Suprapubic skin (tissue), 4 donors: ENCODE results near the gene NUDT8. TPM values are rescaled to one million over a fixed set of nuclear protein-coding genes. Genes with fewer than 3 reads are reported as not detected.

Experiments
- DNase-seq, 2 donors: peaks; one replicate each; pipeline ENCODE4 v3.0.0-alpha.2; 2019; ENCODE audit warnings: low spot score in 2 of 2
- H3K27ac ChIP-seq: fragments of 200-600 bp; sonication (generic); one replicate; pipeline ENCODE4 v1.5.1; 2019
- H3K27me3 ChIP-seq: fragments of 200-600 bp; sonication (generic); one replicate; pipeline ENCODE4 v1.5.1; 2019
- H3K36me3 ChIP-seq: fragments of 200-600 bp; sonication (generic); one replicate; pipeline ENCODE4 v1.5.1; 2019
- H3K4me1 ChIP-seq: fragments of 200-600 bp; sonication (generic); one replicate; pipeline ENCODE4 v1.5.1; 2019
- H3K4me3 ChIP-seq: fragments of 200-600 bp; sonication (generic); one replicate; pipeline ENCODE4 v1.5.1; 2019; ENCODE audit warnings: mild to moderate bottlenecking
- H3K9me3 ChIP-seq: fragments of 200-600 bp; sonication (generic); one replicate; pipeline ENCODE4 v1.5.1; 2019
- EP300 ChIP-seq: sonication (generic); formaldehyde crosslinking; IDR thresholded peaks from one replicate; pipeline ENCODE4 v1.6.1; 2017; ENCODE audit warnings: antibody characterized with exemption
- POLR2A ChIP-seq, 2 donors: fragments of 450-650 bp; IDR thresholded peaks; one replicate each; pipeline ENCODE4 v1.6.1; 2017; ENCODE audit warnings: antibody characterized with exemption in 2 of 2, mild to moderate bottlenecking in 2 of 2, moderate library complexity in 2 of 2
- POLR2AphosphoS5 ChIP-seq, 3 donors: sonication (generic); formaldehyde crosslinking; IDR thresholded peaks; one replicate each; pipeline ENCODE4 v1.6.1; 2017; ENCODE audit warnings: antibody characterized with exemption in 3 of 3
- WGBS: methylation state at CpG from one replicate; pipeline ENCODE4 v1.1.5; 2018; 5-methylcytosine and 5-hydroxymethylcytosine counted together
- total RNA-seq, 4 donors: library from RNA; depleted of rRNA; stranded (reverse); fragments of >200 nt; gene quantifications; one replicate each; pipeline ENCODE4 v1.1.0, GENCODE V29; 2016
- TF ChIP-seq, protein P1 (sequence below), 2 donors: fragments of 200-600 bp in 1 of 2; fragments of 450-650 bp in 1 of 2; sonication (generic) in 1 of 2; IDR thresholded peaks; one replicate each; pipeline ENCODE4 v1.5.1; 2016 to 2019; ENCODE audit warnings: antibody characterized with exemption in 2 of 2, mild to moderate bottlenecking in 1 of 2, moderate library complexity in 1 of 2

The NUDT8 gene
- total RNA-seq, 4 donors from 2014 or later, result 33.9 to 48.8 (median 46.3) TPM

DNA sequence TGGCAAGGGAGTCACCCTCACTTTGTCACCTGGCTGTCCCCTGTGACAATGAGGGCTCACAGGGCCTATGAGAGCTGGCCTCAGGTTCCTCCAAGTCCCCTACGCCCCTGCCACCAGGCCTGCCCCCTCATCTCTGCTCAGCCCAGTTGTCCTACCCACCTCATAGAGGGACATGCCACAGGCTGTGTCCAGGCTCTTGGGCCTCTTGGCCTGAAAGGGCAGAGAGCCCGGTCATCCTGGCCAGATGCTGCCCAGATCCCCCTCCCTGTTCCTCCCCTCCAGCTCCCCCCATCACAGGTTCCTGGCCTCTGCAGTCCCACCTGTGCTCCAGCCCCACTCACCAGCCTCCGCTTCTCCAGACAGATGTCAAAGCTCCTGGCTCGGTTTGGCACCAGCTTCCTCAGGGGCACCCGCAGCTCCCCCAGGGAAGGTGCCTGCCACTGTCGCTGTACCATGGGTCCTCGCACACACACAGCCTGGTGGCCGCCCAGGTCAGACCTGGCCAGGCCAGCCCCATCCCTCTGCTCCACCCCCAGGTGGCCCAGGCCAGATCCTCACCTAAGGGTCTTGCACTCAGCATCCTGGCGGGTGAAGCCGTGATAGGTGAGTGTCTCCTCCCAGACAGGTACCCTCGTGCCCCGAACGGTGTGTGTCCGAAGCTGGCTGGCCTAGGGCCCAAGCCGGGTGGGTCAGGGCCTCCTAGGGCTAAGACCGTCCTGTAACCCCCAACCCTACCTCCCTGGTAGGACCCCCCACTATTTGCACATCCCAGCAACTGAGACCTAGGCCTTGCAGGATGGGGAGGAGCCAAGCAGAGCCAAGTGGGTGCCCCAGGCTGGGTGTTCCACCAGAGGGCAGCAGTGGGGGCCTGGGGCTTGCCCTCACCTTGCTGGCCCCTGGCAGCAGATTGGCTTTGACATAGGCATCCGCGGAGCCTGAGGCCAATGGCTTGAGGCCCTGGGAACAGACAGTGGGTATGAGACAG lies 14.7 kb downstream of the NUDT8 start:
- peak overlapping the region; percentile 43 for H3K4me3 ChIP-seq
- peaks cover 33% of the 10 kb centered on the region for H3K36me3 ChIP-seq
- peaks cover 28% of the 10 kb centered on the region for H3K4me1 ChIP-seq
- no peaks in the 10 kb centered on the region for H3K9me3 ChIP-seq
- 79% methylated on average over 9 of the region's 18 CpGs for WGBS
- peaks cover 17% of the 10 kb centered on the region for H3K27me3 ChIP-seq
- DNase-seq, result no peak
- H3K27ac ChIP-seq, result no peak overlapping the region
- no peak for TF ChIP-seq EP300
- TF ChIP-seq, protein P1, sequence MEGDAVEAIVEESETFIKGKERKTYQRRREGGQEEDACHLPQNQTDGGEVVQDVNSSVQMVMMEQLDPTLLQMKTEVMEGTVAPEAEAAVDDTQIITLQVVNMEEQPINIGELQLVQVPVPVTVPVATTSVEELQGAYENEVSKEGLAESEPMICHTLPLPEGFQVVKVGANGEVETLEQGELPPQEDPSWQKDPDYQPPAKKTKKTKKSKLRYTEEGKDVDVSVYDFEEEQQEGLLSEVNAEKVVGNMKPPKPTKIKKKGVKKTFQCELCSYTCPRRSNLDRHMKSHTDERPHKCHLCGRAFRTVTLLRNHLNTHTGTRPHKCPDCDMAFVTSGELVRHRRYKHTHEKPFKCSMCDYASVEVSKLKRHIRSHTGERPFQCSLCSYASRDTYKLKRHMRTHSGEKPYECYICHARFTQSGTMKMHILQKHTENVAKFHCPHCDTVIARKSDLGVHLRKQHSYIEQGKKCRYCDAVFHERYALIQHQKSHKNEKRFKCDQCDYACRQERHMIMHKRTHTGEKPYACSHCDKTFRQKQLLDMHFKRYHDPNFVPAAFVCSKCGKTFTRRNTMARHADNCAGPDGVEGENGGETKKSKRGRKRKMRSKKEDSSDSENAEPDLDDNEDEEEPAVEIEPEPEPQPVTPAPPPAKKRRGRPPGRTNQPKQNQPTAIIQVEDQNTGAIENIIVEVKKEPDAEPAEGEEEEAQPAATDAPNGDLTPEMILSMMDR (IDR thresholded peaks at IDR 0.05), result peak in 1 of 2 donors; percentile 44

DNA sequence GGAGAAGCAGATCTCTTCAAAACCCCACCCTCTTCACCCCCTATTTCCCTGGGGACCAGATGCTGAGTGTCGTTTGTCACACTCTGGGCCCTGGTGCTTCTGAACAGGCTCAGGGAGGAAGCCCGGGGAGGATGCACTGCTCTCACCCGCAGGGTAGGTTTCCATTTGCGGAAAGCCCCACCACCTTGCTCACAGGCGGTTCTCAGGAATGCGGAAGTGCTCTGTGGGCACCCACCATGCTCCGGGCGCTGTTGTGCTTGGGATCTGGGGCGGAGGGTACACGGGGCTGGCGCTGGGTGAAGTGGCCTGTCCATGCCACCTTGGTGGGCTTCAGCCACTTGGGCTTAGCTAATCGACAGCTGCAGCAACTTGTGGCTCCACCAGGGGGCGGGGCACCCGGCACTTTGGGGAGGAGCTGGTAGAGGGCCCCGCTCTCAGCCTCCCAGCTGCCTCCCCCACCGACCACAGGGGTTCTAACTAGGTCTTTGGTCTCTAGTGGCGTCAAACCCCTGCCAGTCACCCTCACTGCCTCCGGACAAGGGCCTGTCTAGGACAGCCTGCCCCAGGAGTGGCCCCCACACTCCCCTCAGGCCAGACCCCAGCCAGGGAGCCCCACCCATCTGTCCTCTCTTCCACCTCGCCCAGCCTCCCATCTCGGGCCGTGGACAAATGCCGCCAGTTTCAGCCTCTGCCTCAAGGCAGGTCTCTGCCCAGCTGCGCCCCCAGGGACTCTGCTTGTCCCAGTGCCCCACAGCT lies 15.6 kb downstream of the NUDT8 start:
- Histone ChIP-seq H3K9me3 (no peaks in the 10 kb centered on the region), H3K36me3 (peaks cover 40% of the 10 kb centered on the region), H3K27ac (peak overlapping the region; percentile 60), H3K27me3 (peaks cover 17% of the 10 kb centered on the region), H3K4me3 (peak overlapping the region; percentile 43), H3K4me1 (peaks cover 28% of the 10 kb centered on the region)
- TF ChIP-seq POLR2A (IDR thresholded peaks at IDR 0.05) (peak in 1 of 2 donors; percentile 11), EP300 (no peak), POLR2AphosphoS5 (IDR thresholded peaks at IDR 0.05) (peak in 1 of 3 donors; percentile 9)
- TF ChIP-seq, protein P1 (IDR thresholded peaks at IDR 0.05), result peak; percentile 13 to 73
- peak; percentile 83 to 85 for DNase-seq
- 6% methylated on average over 4 of the region's 23 CpGs for WGBS

DNA sequence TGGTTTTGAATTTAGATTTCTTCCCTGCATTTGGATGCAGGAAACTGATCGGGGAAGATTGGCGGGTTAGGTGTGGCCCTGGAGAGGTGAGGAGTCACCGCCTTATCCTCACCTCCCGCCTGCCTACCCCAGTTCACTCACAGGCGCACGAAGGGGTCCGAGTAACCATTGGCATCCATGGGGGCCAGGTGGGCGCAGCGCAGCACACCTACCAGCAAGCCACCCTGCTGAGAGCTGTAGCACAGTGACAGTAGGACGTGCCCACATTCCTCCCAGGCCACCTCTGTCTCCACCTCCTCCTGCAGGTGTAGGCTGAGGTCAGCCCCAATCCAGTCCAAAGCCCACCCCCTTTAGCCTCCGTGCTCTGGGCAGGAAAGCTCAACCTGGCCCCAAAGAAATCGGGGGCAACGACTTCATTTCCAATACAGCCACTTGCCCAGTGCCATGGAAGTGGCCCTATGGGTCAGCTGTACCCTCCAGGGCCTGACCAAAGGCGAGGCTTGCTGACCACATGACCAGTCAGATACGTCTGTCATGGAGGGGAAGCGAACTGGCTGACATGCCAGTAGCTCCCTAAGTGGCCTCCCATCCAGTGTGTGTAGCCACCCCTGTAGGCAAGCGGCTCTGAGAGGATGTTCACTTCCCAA lies 16.3 kb downstream of the NUDT8 start:
- H3K36me3 ChIP-seq, result peaks cover 47% of the 10 kb centered on the region
- WGBS, result 85% methylated on average over 6 of the region's 17 CpGs
- H3K4me3 ChIP-seq, result peak overlapping the region; percentile 43

DNA sequence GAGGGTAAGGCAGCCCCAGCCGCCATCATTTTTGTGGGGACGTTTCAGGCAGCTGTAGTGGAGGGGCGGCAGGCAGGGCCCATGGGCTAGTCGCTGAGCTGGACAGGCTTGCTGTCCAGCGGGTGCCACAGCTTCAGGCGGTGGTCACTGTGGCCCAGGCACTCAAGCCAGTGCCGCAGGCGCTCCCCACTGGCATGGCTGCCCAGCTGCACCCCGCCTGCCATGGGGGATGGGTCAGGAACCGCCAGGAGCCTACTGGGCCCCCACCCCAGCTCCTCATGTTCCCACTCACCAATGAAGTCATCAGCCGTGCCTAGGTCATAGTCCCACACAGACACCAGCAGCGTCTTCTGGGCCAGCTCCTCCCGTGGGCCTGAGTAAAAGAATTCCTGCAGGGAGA lies 17.0 kb downstream of the NUDT8 start:
- Histone ChIP-seq H3K4me3 (no peak overlapping the region), H3K9me3 (no peaks in the 10 kb centered on the region), H3K4me1 (peaks cover 39% of the 10 kb centered on the region), H3K27ac (no peak overlapping the region), H3K36me3 (peaks cover 51% of the 10 kb centered on the region), H3K27me3 (peaks cover 17% of the 10 kb centered on the region)
- WGBS, result 68% methylated on average over 10 of the region's 13 CpGs
- TF ChIP-seq EP300 (no peak), POLR2A (IDR thresholded peaks at IDR 0.05) (no peak), POLR2AphosphoS5 (IDR thresholded peaks at IDR 0.05) (no peak)
- TF ChIP-seq, protein P1 (IDR thresholded peaks at IDR 0.05), result no peak
- DNase-seq, result no peak

More for the DNA sequence above, 16.3 kb downstream of the NUDT8 start:
- Histone ChIP-seq H3K9me3 (no peaks in the 10 kb centered on the region), H3K27me3 (peaks cover 17% of the 10 kb centered on the region), H3K27ac (peak overlapping the region; percentile 60), H3K4me1 (peaks cover 32% of the 10 kb centered on the region)
- no peak for DNase-seq
- TF ChIP-seq, protein P1 (IDR thresholded peaks at IDR 0.05), result no peak
- TF ChIP-seq EP300, result no peak
- TF ChIP-seq POLR2A (IDR thresholded peaks at IDR 0.05), result no peak
- no peak for TF ChIP-seq POLR2AphosphoS5 (IDR thresholded peaks at IDR 0.05)
